PC-9 (cell line): ENCODE measurements around the gene SOCS6.

Experiments
- EZH2 ChIP-seq: fragments of 200-600 bp; sonication (generic); IDR thresholded peaks from 2 replicates; pipeline ENCODE4 v1.8.0; 2017; ENCODE audit warnings: antibody characterized with exemption, low read depth
- TF ChIP-seq, protein P1 (sequence below): fragments of 200-600 bp; sonication (generic); conservative IDR thresholded peaks from 2 replicates; pipeline ENCODE4 v1.6.1; 2017; ENCODE audit warnings: mixed run types, antibody characterized with exemption, mild to moderate bottlenecking, moderate library complexity

DNA sequence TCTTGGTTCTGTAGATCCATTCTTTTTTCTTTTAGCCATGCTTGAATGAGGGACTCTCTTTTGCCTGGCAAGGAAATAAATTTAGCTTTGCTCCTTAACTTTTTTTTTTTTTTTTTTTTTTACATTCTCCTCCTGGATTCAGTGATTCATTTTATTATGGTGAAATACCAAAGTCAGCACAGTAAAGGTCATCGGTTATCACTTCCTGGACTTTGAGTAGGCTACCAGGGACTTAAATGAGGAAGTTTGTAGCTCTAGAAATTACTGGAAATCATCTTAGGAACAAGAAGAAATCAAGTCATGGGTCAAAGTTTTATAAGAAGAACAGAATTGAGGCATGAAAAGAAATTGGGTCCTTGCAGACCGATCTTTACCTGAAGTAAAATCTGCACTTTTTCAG, 75.0 kb downstream of the SOCS6 start:
- TF ChIP-seq, protein P1, sequence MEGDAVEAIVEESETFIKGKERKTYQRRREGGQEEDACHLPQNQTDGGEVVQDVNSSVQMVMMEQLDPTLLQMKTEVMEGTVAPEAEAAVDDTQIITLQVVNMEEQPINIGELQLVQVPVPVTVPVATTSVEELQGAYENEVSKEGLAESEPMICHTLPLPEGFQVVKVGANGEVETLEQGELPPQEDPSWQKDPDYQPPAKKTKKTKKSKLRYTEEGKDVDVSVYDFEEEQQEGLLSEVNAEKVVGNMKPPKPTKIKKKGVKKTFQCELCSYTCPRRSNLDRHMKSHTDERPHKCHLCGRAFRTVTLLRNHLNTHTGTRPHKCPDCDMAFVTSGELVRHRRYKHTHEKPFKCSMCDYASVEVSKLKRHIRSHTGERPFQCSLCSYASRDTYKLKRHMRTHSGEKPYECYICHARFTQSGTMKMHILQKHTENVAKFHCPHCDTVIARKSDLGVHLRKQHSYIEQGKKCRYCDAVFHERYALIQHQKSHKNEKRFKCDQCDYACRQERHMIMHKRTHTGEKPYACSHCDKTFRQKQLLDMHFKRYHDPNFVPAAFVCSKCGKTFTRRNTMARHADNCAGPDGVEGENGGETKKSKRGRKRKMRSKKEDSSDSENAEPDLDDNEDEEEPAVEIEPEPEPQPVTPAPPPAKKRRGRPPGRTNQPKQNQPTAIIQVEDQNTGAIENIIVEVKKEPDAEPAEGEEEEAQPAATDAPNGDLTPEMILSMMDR = no peak
- no peak for TF ChIP-seq EZH2
